22Rv1 (cell line): ENCODE data around the gene HPCAL4.

Source experiments
- ZFX ChIP-seq: fragments of 450-650 bp; IDR thresholded peaks from 2 replicates; pipeline ENCODE4 v1.6.1; 2017; ENCODE audit warnings: antibody characterized with exemption, borderline replicate concordance
- TF ChIP-seq, protein P1 (sequence below): fragments of 450-650 bp; IDR thresholded peaks from 2 replicates; pipeline ENCODE4 v1.5.1; 2017; ENCODE audit warnings: mild to moderate bottlenecking

GRCh38 chr1:39684313-39684664 is 6.9 kb downstream of the HPCAL4 start:
- TF ChIP-seq, protein P1, sequence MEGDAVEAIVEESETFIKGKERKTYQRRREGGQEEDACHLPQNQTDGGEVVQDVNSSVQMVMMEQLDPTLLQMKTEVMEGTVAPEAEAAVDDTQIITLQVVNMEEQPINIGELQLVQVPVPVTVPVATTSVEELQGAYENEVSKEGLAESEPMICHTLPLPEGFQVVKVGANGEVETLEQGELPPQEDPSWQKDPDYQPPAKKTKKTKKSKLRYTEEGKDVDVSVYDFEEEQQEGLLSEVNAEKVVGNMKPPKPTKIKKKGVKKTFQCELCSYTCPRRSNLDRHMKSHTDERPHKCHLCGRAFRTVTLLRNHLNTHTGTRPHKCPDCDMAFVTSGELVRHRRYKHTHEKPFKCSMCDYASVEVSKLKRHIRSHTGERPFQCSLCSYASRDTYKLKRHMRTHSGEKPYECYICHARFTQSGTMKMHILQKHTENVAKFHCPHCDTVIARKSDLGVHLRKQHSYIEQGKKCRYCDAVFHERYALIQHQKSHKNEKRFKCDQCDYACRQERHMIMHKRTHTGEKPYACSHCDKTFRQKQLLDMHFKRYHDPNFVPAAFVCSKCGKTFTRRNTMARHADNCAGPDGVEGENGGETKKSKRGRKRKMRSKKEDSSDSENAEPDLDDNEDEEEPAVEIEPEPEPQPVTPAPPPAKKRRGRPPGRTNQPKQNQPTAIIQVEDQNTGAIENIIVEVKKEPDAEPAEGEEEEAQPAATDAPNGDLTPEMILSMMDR, result no peak
- no peak for TF ChIP-seq ZFX
